GM19468 (cell line): Measurements from ENCODE around the gene ADPRS.

Experiments used
- ATAC-seq: cut with Tn5 transposase; IDR thresholded peaks from one replicate; pipeline ENCODE4 v1.9.1; 2021; ENCODE audit warnings: mild to moderate bottlenecking, moderate library complexity, moderate number of reproducible peaks; ENCODE audit not compliant: unreplicated experiment; ENCODE audit errors: extremely low read depth

The ADPRS gene

GRCh38 chr1:36106269-36106668 is 17.6 kb downstream of the ADPRS start:
- no peak for ATAC-seq

- no peak for ATAC-seq
Measured at GRCh38 chr1:36107394-36107793, 18.7 kb downstream of the ADPRS start.

GRCh38 chr1:36108314-36108713 is 19.6 kb downstream of the ADPRS start:
- no peak for ATAC-seq

GRCh38 chr1:36109041-36109679 is 20.5 kb downstream of the ADPRS start:
- no peak for ATAC-seq

GRCh38 chr1:36111151-36111550 is 22.5 kb downstream of the ADPRS start:
- no peak for ATAC-seq

GRCh38 chr1:36112823-36113222 is 24.1 kb downstream of the ADPRS start:
- no peak for ATAC-seq

GRCh38 chr1:36114371-36114770 is 25.7 kb downstream of the ADPRS start:
- no peak for ATAC-seq

GRCh38 chr1:36115200-36115669 is 26.5 kb downstream of the ADPRS start:
- ATAC-seq, result no peak

GRCh38 chr1:36115931-36116330 is 27.2 kb downstream of the ADPRS start:
- no peak for ATAC-seq

GRCh38 chr1:36116901-36117300 is 28.2 kb downstream of the ADPRS start:
- ATAC-seq, result no peak

- ATAC-seq, result no peak
Measured at GRCh38 chr1:36118447-36119204, 29.9 kb downstream of the ADPRS start.

- no peak for ATAC-seq
Measured at GRCh38 chr1:36119456-36119855, 30.8 kb downstream of the ADPRS start.

GRCh38 chr1:36122062-36123030 is 33.7 kb downstream of the ADPRS start:
- no peak for ATAC-seq

GRCh38 chr1:36123356-36123755 is 34.7 kb downstream of the ADPRS start:
- no peak for ATAC-seq

GRCh38 chr1:36124404-36125128 is 35.9 kb downstream of the ADPRS start:
- ATAC-seq, result no peak

GRCh38 chr1:36125129-36125991 is 36.7 kb downstream of the ADPRS start, which contains the start of gene COL8A2:
Gene COL8A2, minus strand, starts transcription at chr1:36125222. Its CDS starts 24,980 bp downstream, at chr1:36100242.
- ATAC-seq, result no peak

- no peak for ATAC-seq
Measured at GRCh38 chr1:36126005-36126716, 37.5 kb downstream of the ADPRS start.

- ATAC-seq, result no peak
Measured at GRCh38 chr1:36126797-36127500, 38.3 kb downstream of the ADPRS start.
